IMR-90 (cell line): Measurements from ENCODE around the gene MAP3K5. TPM values are rescaled to one million over a fixed set of nuclear protein-coding genes. Genes with fewer than 3 reads are reported as not detected.

Experiments used
- ATAC-seq: fragments of 200-7000 bp; cut with Tn5 transposase; 2 replicates; pipeline ENCODE4 v1.9.1; 2020; ENCODE audit warnings: low read depth, mild to moderate bottlenecking, moderate library complexity
- BruUV-seq: library from RNA; stranded (reverse); fragments of 400-500 nt; replicated peaks from 2 replicates; lab custom pipeline; 2021; lab: Mats Ljungman, UMichigan
- CTCF ChIA-PET: fragments of 300-600 bp; formaldehyde crosslinking; extraction: SDS; loops from one replicate; lab custom pipeline; 2021; ENCODE audit warnings: antibody characterized with exemption; lab: Yijun Ruan, JAX
- POLR2A ChIA-PET: fragments of 300-600 bp; sonication (Branson Sonifier 250); formaldehyde crosslinking; loops from one replicate; lab custom pipeline; 2022; ENCODE audit warnings: antibody characterized with exemption; ENCODE audit not compliant: unreplicated experiment; lab: Charles Lee
- DNase-seq: peaks from one replicate; pipeline ENCODE4 v3.0.0; 2013
- H2AFZ ChIP-seq: replicated peaks from 2 replicates; pipeline ENCODE3; 2013; ENCODE audit warnings: low read length, mild to moderate bottlenecking; ENCODE audit not compliant: poor library complexity
- H2AK5ac ChIP-seq: 2 replicates; pipeline ENCODE4 v1.6.1; 2013; ENCODE audit warnings: low read depth, low read length, inconsistent platforms
- H2AK9ac ChIP-seq: replicated peaks from 2 replicates; pipeline ENCODE3; 2013; ENCODE audit warnings: mild to moderate bottlenecking, low read depth, low read length, moderate library complexity; ENCODE audit not compliant: poor library complexity
- H2BK120ac ChIP-seq: 2 replicates; pipeline ENCODE4 v1.6.1; 2013; ENCODE audit warnings: low read depth, low read length, inconsistent platforms
- H2BK15ac ChIP-seq: 3 replicates; pipeline ENCODE4 v1.6.1; 2013; ENCODE audit warnings: low read depth, low read length, inconsistent platforms
- H2BK20ac ChIP-seq: 2 replicates; pipeline ENCODE4 v1.6.1; 2013; ENCODE audit warnings: low read depth, mild to moderate bottlenecking, inconsistent platforms, low read length, moderate library complexity
- H2BK5ac ChIP-seq: 2 replicates; pipeline ENCODE4 v1.6.1; 2013; ENCODE audit warnings: mild to moderate bottlenecking, low read depth, low read length, inconsistent platforms; ENCODE audit not compliant: poor library complexity, severe bottlenecking
- H3K14ac ChIP-seq: replicated peaks from 2 replicates; pipeline ENCODE4 v1.6.1; 2013; ENCODE audit warnings: low read depth, low read length, inconsistent platforms
- H3K18ac ChIP-seq: 2 replicates; pipeline ENCODE4 v1.6.1; 2013; ENCODE audit warnings: low read depth, low read length, control low read depth
- H3K23ac ChIP-seq: 2 replicates; pipeline ENCODE4 v1.6.1; 2013; ENCODE audit warnings: low read depth, low read length, inconsistent platforms
- H3K27ac ChIP-seq: 2 replicates; pipeline ENCODE4 v1.5.1; 2013; ENCODE audit warnings: mild to moderate bottlenecking, control low read depth, low read length; ENCODE audit not compliant: insufficient read depth
- H3K27me3 ChIP-seq: 2 replicates; pipeline ENCODE4 v1.6.1; 2013; ENCODE audit warnings: low read length; ENCODE audit not compliant: control insufficient read depth, insufficient read depth
- H3K36me3 ChIP-seq: 2 replicates; pipeline ENCODE4 v1.6.1; 2013; ENCODE audit warnings: low read length, mixed read lengths; ENCODE audit not compliant: control insufficient read depth, insufficient read depth
- H3K4ac ChIP-seq: 2 replicates; pipeline ENCODE4 v1.6.1; 2013; ENCODE audit warnings: low read depth, low read length, inconsistent platforms
- H3K4me1 ChIP-seq: 2 replicates; pipeline ENCODE4 v1.6.1; 2013; ENCODE audit warnings: low read length, mixed read lengths; ENCODE audit not compliant: control insufficient read depth, insufficient read depth
- H3K4me2 ChIP-seq: 2 replicates; pipeline ENCODE4 v1.6.1; 2013; ENCODE audit warnings: low read depth, mild to moderate bottlenecking, control low read depth, low read length, moderate library complexity
- H3K4me3 ChIP-seq: 2 replicates; pipeline ENCODE4 v1.5.1; 2013; ENCODE audit warnings: low read depth, mild to moderate bottlenecking, control low read depth, low read length, moderate library complexity; ENCODE audit not compliant: insufficient read depth
- H3K56ac ChIP-seq: 2 replicates; pipeline ENCODE4 v1.6.1; 2013; ENCODE audit warnings: low read length, inconsistent platforms; ENCODE audit not compliant: insufficient read depth; ENCODE audit errors: extremely low read depth
- H3K79me1 ChIP-seq, 2 experiments: 2 replicates each; pipeline ENCODE4 v1.6.1; 2013; ENCODE audit warnings: low read length in 2 of 2, inconsistent platforms in 1 of 2, low read depth in 1 of 2
- H3K9ac ChIP-seq: 2 replicates; pipeline ENCODE4 v1.6.1; 2013; ENCODE audit warnings: low read depth, low read length, control low read depth
- H3K9me1 ChIP-seq: 2 replicates; pipeline ENCODE4 v1.6.1; 2013; ENCODE audit warnings: low read length, inconsistent platforms; ENCODE audit not compliant: insufficient read depth
- H3K9me3 ChIP-seq: 2 replicates; pipeline ENCODE4 v1.6.1; 2013; ENCODE audit warnings: low read length; ENCODE audit not compliant: control insufficient read depth, insufficient read depth
- H4K20me1 ChIP-seq: 2 replicates; pipeline ENCODE4 v1.6.1; 2013; ENCODE audit warnings: low read length, inconsistent platforms; ENCODE audit not compliant: insufficient read depth
- H4K5ac ChIP-seq: 2 replicates; pipeline ENCODE4 v1.6.1; 2013; ENCODE audit warnings: mild to moderate bottlenecking, low read depth, low read length, control low read depth
- H4K8ac ChIP-seq, 2 experiments: 2 replicates each; pipeline ENCODE4 v1.6.1; 2013; ENCODE audit warnings: low read depth in 2 of 2, low read length in 2 of 2, control low read depth in 1 of 2, inconsistent platforms in 1 of 2
- H4K91ac ChIP-seq: 2 replicates; pipeline ENCODE4 v1.6.1; 2013; ENCODE audit warnings: low read depth, low read length, inconsistent platforms; ENCODE audit not compliant: insufficient read depth
- FOS ChIP-seq: fragments of 150-350 bp; IDR thresholded peaks from 2 replicates; pipeline ENCODE4 v1.6.1; 2016; ENCODE audit warnings: low read depth, low read length
- RCOR1 ChIP-seq: IDR thresholded peaks from 2 replicates; pipeline ENCODE4 v1.6.1; 2012; ENCODE audit warnings: mild to moderate bottlenecking, low read length, improper control_type of control experiment; ENCODE audit not compliant: insufficient replicate concordance
- WGBS, 2 experiments: methylation state at CpG; one replicate each; pipeline versions ENCODE4 v1.1.5 to v1.1.7; 2013; ENCODE audit warnings: missing lambda C conversion rate in 2 of 2; ENCODE audit not compliant: insufficient read length in 1 of 2; ENCODE audit errors: extremely low coverage in 2 of 2; 5-methylcytosine and 5-hydroxymethylcytosine counted together
- dilution Hi-C: fragments of 300-500 bp; cut with HindIII; formaldehyde crosslinking; loops from one replicate; pipeline ENCODE4 v1.14.3; 2018; ENCODE audit warnings: low sequenced_read_pairs; ENCODE audit not compliant: unreplicated experiment
- in situ Hi-C: fragments of 300-500 bp; cut with MboI; formaldehyde crosslinking; loops from 3 replicates; pipeline ENCODE4 v1.14.3; 2019; ENCODE audit warnings: low sequenced_read_pairs, inconsistent platforms, mixed read lengths
- intact Hi-C: fragments of 100-400 bp; cut with micrococcal nuclease; formaldehyde crosslinking; loops from 2 replicates; pipeline ENCODE4 v1.10.0; 2022
- polyA plus RNA-seq, 3 experiments: library from polyadenylated mRNA; depleted of rRNA; stranded (reverse); fragments of >200 nt; gene quantifications; 2 replicates each; pipeline ENCODE4 v1.2.3, GENCODE V29; 2012; ENCODE audit warnings: low replicate concordance in 1 of 3
- total RNA-seq: library from RNA; depleted of rRNA; stranded (reverse); fragments of >200 nt; gene quantifications from 2 replicates; pipeline ENCODE4 v1.2.3, GENCODE V29; 2012

MAP3K5 gene
- total and polyA plus RNA-seq, 2 of the 4 experiments (the other 2 are of a cell fraction): 5.4 to 17.6 TPM

DNA sequence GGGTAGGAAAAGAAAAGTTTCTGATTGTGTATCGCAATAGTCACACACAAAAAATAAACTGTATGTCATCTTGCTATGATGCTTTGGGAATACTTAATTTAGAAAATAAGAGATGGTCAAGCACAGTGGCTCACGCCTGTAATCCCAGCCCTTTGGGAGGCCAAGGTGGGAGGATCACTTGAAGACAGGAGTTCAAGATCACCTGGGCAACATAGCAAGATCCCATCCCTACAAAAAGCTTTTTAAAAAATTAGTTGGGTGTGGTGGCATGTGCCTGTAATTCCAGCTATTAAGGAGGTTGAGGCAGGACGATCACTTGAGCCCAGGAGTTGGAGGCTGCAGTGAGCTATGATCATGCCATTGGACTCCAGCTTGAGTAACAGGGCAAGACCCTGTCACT lies 269.6 kb downstream of the MAP3K5 start:
- no peak overlapping the region for H2AFZ ChIP-seq
- no peak overlapping the region for H2AK9ac ChIP-seq
- no peaks in the 10 kb centered on the region for H3K36me3 ChIP-seq
- no peak overlapping the region for H2BK20ac ChIP-seq
- H3K23ac ChIP-seq: no peak overlapping the region
- H3K9me3 ChIP-seq: no peaks in the 10 kb centered on the region
- no peaks in the 10 kb centered on the region for H4K20me1 ChIP-seq
- no peak for DNase-seq
- H3K14ac ChIP-seq: no peak overlapping the region
- no peak overlapping the region for H3K4ac ChIP-seq
- no peak overlapping the region for H2BK5ac ChIP-seq
- POLR2A ChIA-PET: no interaction called here
- no peak overlapping the region for H3K18ac ChIP-seq
- H3K56ac ChIP-seq: no peak overlapping the region
- TF ChIP-seq RCOR1 (no peak), FOS (no peak)
- H2BK15ac ChIP-seq: no peak overlapping the region
- in situ Hi-C loops (no loop called here), dilution Hi-C loops (no loop called here), intact Hi-C loops (no loop called here)
- CTCF ChIA-PET: no interaction called here
- no peak overlapping the region for H4K5ac ChIP-seq
- no peak overlapping the region for H2BK120ac ChIP-seq
- no peak overlapping the region for H3K9ac ChIP-seq
- H3K9me1 ChIP-seq: no peaks in the 10 kb centered on the region
- H4K91ac ChIP-seq: no peak overlapping the region
- no peak for ATAC-seq
- H3K27me3 ChIP-seq: peaks cover 14% of the 10 kb centered on the region
- no peaks in the 10 kb centered on the region; the same call in 1 of the 2 replicates for H3K4me1 ChIP-seq
- no peak overlapping the region for H3K4me2 ChIP-seq
- WGBS, 2 experiments: no CpG with 5 or more reads among the region's 3 CpGs
- no peaks in the 10 kb centered on the region for H3K79me1 ChIP-seq
- no peak overlapping the region for H3K27ac ChIP-seq
- H4K8ac ChIP-seq: no peak overlapping the region
- BruUV-seq: no TSS peak
- H2AK5ac ChIP-seq: no peak overlapping the region
- no peak overlapping the region for H3K4me3 ChIP-seq
